K562 (cell line): ENCODE results near the gene NPIPB6. TPM values are rescaled to one million over a fixed set of nuclear protein-coding genes. Genes with fewer than 3 reads are reported as not detected.

Source experiments
- ATAC-seq: fragments of 200-7000 bp; cut with Tn5 transposase; 3 replicates; pipeline ENCODE4 v1.9.1; 2020; ENCODE audit warnings: moderate library complexity
- BruUV-seq: library from RNA; stranded (reverse); fragments of 400-500 nt; replicated peaks from 2 replicates; lab custom pipeline; 2021; lab: Mats Ljungman, UMichigan
- CTCF ChIA-PET: fragments of 300-600 bp; formaldehyde crosslinking; extraction: SDS; loops from one replicate; lab custom pipeline; 2021; ENCODE audit warnings: low intra/inter-chr PET ratio; lab: Yijun Ruan, JAX
- POLR2A ChIA-PET: fragments of 300-600, 350-650 bp; sonication (Branson Sonifier 250); formaldehyde crosslinking; extraction: SDS; loops from one replicate; lab custom pipeline; 2021; ENCODE audit warnings: antibody characterized with exemption, inconsistent platforms; lab: Yijun Ruan, JAX
- DNase-seq, 4 experiments: peaks; one replicate each; pipeline versions ENCODE4 v3.0.0 to v3.0.0-alpha.2; 2011 to 2018; ENCODE audit warnings: low spot score in 3 of 4, mixed read lengths in 3 of 4; ENCODE audit errors: extremely low read depth in 1 of 4
- FAIRE-seq: peaks from 2 replicates; lab custom pipeline; 2011; peaks lifted over from hg19 to GRCh38; lab: Jason Lieb, UNC
- H2AFZ ChIP-seq: 2 replicates; pipeline ENCODE4 v1.6.0; 2011; ENCODE audit warnings: low read depth, low read length, control low read depth, inconsistent platforms
- H3K27ac ChIP-seq: fragments of 200-600 bp; 3 replicates; pipeline ENCODE4 v1.8.0; 2011; ENCODE audit warnings: low read depth, mild to moderate bottlenecking, control low read depth, inconsistent platforms, low read length, moderate library complexity, mixed read lengths; ENCODE audit errors: extremely low read depth
- H3K27me3 ChIP-seq, 2 experiments: fragments of 300-600 bp in 1 of 2; 2 replicates in 1 of 2; 3 replicates in 1 of 2; pipeline versions ENCODE4 v1.6.0 to v1.8.0; 2011; ENCODE audit warnings: inconsistent platforms in 2 of 2, low read length in 2 of 2, mild to moderate bottlenecking in 1 of 2, mixed read lengths in 1 of 2, moderate library complexity in 1 of 2; ENCODE audit not compliant: control insufficient read depth in 2 of 2, insufficient read depth in 2 of 2
- H3K36me3 ChIP-seq: fragments of 300-600 bp; 3 replicates; pipeline ENCODE4 v1.8.0; 2011; ENCODE audit warnings: mild to moderate bottlenecking, low read length, inconsistent platforms; ENCODE audit not compliant: control insufficient read depth, insufficient read depth
- H3K4me1 ChIP-seq, 2 experiments: fragments of 200-600 bp in 1 of 2; replicated peaks in 1 of 2; 2 replicates in 1 of 2; 3 replicates in 1 of 2; pipeline versions ENCODE4 v1.5.1 to v1.8.0; 2011; ENCODE audit warnings: inconsistent platforms in 2 of 2, low read length in 2 of 2, mild to moderate bottlenecking in 1 of 2, mixed read lengths in 1 of 2, moderate library complexity in 1 of 2; ENCODE audit not compliant: control insufficient read depth in 2 of 2, insufficient read depth in 2 of 2
- H3K4me2 ChIP-seq: 2 replicates; pipeline ENCODE4 v1.6.1; 2011; ENCODE audit warnings: low read length, control low read depth, inconsistent platforms, mixed read lengths; ENCODE audit not compliant: insufficient read depth
- H3K4me3 ChIP-seq: fragments of 200-600 bp; sonication (generic), shearing (Covaris generic); 2 replicates; pipeline ENCODE4 v1.5.1; 2016; ENCODE audit warnings: control low read depth, inconsistent platforms
- H3K79me2 ChIP-seq: fragments of 200-600 bp; 3 replicates; pipeline ENCODE4 v1.8.0; 2011; ENCODE audit warnings: low read length, inconsistent platforms; ENCODE audit not compliant: control insufficient read depth, insufficient read depth
- H3K9ac ChIP-seq, 2 experiments: 2 replicates each; pipeline versions ENCODE4 v1.6.0 to v1.6.1; 2011; ENCODE audit warnings: low read depth in 2 of 2, low read length in 2 of 2, control low read depth in 1 of 2, inconsistent platforms in 1 of 2, mild to moderate bottlenecking in 1 of 2, mixed read lengths in 1 of 2; ENCODE audit not compliant: insufficient read depth in 1 of 2
- H3K9me1 ChIP-seq: one replicate; pipeline ENCODE4 v1.6.0; 2011; ENCODE audit warnings: inconsistent platforms, mild to moderate bottlenecking, low read length, moderate library complexity; ENCODE audit not compliant: control insufficient read depth, insufficient read depth
- H3K9me3 ChIP-seq: replicated peaks from 2 replicates; pipeline ENCODE4 v1.5.1; 2011; ENCODE audit warnings: low read depth, low read length, inconsistent platforms; ENCODE audit not compliant: control insufficient read depth, insufficient read depth
- H4K20me1 ChIP-seq: replicated peaks from 2 replicates; pipeline ENCODE4 v1.6.1; 2011; ENCODE audit warnings: low read length, inconsistent platforms, mixed read lengths; ENCODE audit not compliant: control insufficient read depth, insufficient read depth
- BRD4 ChIP-seq: fragments of 200-600 bp; sonication (generic); IDR thresholded peaks from 2 replicates; pipeline ENCODE4 v1.6.1; 2017; ENCODE audit warnings: inconsistent platforms
- LEF1 ChIP-seq: fragments of 450-650 bp; IDR thresholded peaks from 2 replicates; pipeline ENCODE4 v1.6.1; 2016; ENCODE audit warnings: mild to moderate bottlenecking
- MAZ ChIP-seq, 2 experiments: fragments of 450-650 bp in 1 of 2; sonication (generic) in 1 of 2; formaldehyde crosslinking; IDR thresholded peaks in 1 of 2; conservative IDR thresholded peaks in 1 of 2; 2 replicates each; pipeline versions ENCODE4 v1.4.0 to v1.5.0; 2020; ENCODE audit warnings: mild to moderate bottlenecking in 1 of 2, missing genetic modification reagents in 1 of 2
- RCOR1 ChIP-seq, 2 experiments: IDR thresholded peaks; 2 replicates each; pipeline ENCODE4 v1.6.1; 2012; ENCODE audit warnings: low read depth in 2 of 2, low read length in 2 of 2, borderline replicate concordance in 1 of 2, improper control_type of control experiment in 1 of 2
- ZNF121 ChIP-seq: sonication (generic); formaldehyde crosslinking; conservative IDR thresholded peaks from 2 replicates; pipeline ENCODE4 v1.8.0; 2022; ENCODE audit warnings: missing genetic modification reagents
- WGBS: fragments of 100-300 bp; shearing (Covaris generic); methylation state at CpG from one replicate; pipeline ENCODE4 v1.1.6; 2016; ENCODE audit warnings: low coverage, mixed read lengths; ENCODE audit not compliant: insufficient coverage; ENCODE audit errors: missing lambda C conversion rate; 5-methylcytosine and 5-hydroxymethylcytosine counted together
- in situ Hi-C: fragments of 300-500 bp; cut with MboI; formaldehyde crosslinking; loops from 4 replicates; pipeline ENCODE4 v1.15.0; 2018; ENCODE audit warnings: inconsistent platforms, mixed read lengths
- intact Hi-C: fragments of 100-400 bp; cut with micrococcal nuclease; formaldehyde crosslinking; loops from 2 replicates; pipeline ENCODE4 v1.14.2; 2022
- polyA plus RNA-seq, 8 experiments: library from polyadenylated mRNA; depleted of rRNA in 4 of 8; stranded (reverse) in 5 of 8; unstranded in 3 of 8; fragments of >200 nt; fragmentation: Nextera tagmentation in 2 of 8; fragmentation: Illumina TruSeq in 1 of 8; extraction: Ambion mirVana in 2 of 8; extraction: Trizol in 1 of 8; gene quantifications; 2 replicates each; pipeline versions ENCODE4 v1.2.1 to v1.2.3, GENCODE V29; 2011 to 2014; ENCODE audit warnings: inconsistent platforms in 1 of 8, missing spikeins in 1 of 8
- total RNA-seq, 7 experiments: library from RNA; depleted of rRNA in 6 of 7; stranded (reverse); fragments of >200 nt in 6 of 7; fragmentation: Illumina TruSeq in 2 of 7; extraction: Trizol in 2 of 7; gene quantifications; 2 replicates each; pipeline versions ENCODE4 v1.2.1 to v1.2.3, GENCODE V29; 2011 to 2021; ENCODE audit warnings: low replicate concordance in 1 of 7

NPIPB6 gene
- total and polyA plus RNA-seq, 9 of the 15 experiments (the other 6 are each of a cell fraction or from before 2014, with no cell fraction given): 0.03 to 0.91 (median 0.40) TPM; not detected in 1

- no peak for TF ChIP-seq LEF1
Observed at GRCh38 chr16:28301154-28301553, 62.2 kb downstream of the NPIPB6 start (continued).

- TF ChIP-seq ZNF121 (CRISPR knock-in tag) (peak; percentile 44; the same call in 1 of the 2 replicates), BRD4 (no peak), RCOR1 (IDR thresholded peaks at IDR 0.05; ENCODE audit: borderline replicate concordance in 1 of 2, low read depth in 2 of 2, low read length in 2 of 2) (no peak), MAZ (CRISPR knock-in tag; conservative IDR thresholded peaks at IDR 0.05 in 1 of 2, IDR thresholded peaks at IDR 0.05 in 1 of 2) (no peak)
- TF ChIP-seq, all 486 proteins: peak for 1
- 3% methylated on average over 5 of the region's 5 CpGs for WGBS
- POLR2A ChIA-PET: interaction anchor here (0.8 kb wide), 1 partner anchor 77 kb away, joined by 3 read pairs; no protein-coding TSS in a partner anchor
- no peak for ATAC-seq
- H3K79me2 ChIP-seq: no peaks in the 10 kb centered on the region
- H3K9me1 ChIP-seq: no peaks in the 10 kb centered on the region
- CTCF ChIA-PET: no interaction called here
- BruUV-seq: no TSS peak
- DNase-seq: no peak
- H3K9me3 ChIP-seq: no peaks in the 10 kb centered on the region
- no peak overlapping the region for H3K27ac ChIP-seq
- in situ Hi-C loops: no loop called here
- FAIRE-seq: no peak
- no peak overlapping the region for H3K4me3 ChIP-seq
- H3K4me1 ChIP-seq: no peaks in the 10 kb centered on the region; a peak in 1 of 5 replicates
- H3K9ac ChIP-seq: no peak overlapping the region
- H3K27me3 ChIP-seq: peaks cover 2 to 20% of the 10 kb centered on the region in 2 experiments; a peak in 3 of 5 replicates
- no peak overlapping the region for H2AFZ ChIP-seq
- H3K36me3 ChIP-seq: no peaks in the 10 kb centered on the region
- H3K4me2 ChIP-seq: no peak overlapping the region
- H4K20me1 ChIP-seq: peaks cover 19% of the 10 kb centered on the region
- intact Hi-C loops: no loop called here
Observed at GRCh38 chr16:28300327-28300726, 63.0 kb downstream of the NPIPB6 start.
